ENCODE measurements around the gene MYCBP2. TPM values are rescaled to one million over a fixed set of nuclear protein-coding genes. Genes with fewer than 3 reads are reported as not detected.
"Not testable (repeated sequence)": the region's sequence is repeated elsewhere in the genome, so short reads cannot be mapped to it uniquely, and the experiment has no call there.

Gene MYCBP2
- total RNA-seq, 1 donor from 2014 or later, result 96.4 TPM

DNA sequence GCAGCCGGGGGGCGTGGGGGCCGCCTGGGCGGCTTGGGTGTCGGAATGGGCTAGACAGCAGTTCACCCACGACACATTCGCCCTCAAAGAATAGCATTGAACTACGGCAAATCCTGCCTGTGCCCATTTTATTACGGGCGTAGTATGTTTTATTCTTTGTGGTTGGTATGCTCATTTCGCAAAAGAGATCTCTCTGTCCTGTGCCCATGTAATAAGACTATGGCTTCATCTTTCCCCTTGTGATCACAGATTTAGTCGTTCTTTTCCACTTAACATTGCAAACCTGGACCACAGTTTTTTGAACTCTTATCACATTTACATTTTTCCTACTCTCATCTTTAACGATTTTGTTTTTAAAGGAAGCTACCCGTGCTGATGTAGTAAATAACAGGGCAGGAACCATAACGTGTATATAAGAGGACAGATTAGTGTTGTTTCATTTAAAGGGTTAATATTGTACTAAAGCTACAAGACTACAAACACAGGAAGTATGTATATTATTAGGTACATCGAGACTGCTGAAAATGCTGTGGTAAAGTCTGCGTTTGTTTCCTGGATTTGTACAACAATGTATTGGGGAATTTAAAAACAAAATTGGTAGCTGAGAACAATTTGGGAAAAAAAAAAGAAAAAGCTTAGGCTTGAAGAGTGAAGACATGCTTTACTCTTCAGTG lies 3.2 kb upstream of the MYCBP2 start:
- peaks cover 2% of the 10 kb centered on the region for H3K36me3 Mint-ChIP-seq (ENCODE audit: low read depth)
- H3K27me3 Mint-ChIP-seq (ENCODE audit: insufficient read depth), result peaks cover 5% of the 10 kb centered on the region
- peak overlapping the region; percentile 93 for H3K27ac Mint-ChIP-seq
- DNase-seq (ENCODE audit: low spot score), result no peak
- peak overlapping the region; percentile 88 for H3K4me3 Mint-ChIP-seq
- H3K9me3 Mint-ChIP-seq, result no peaks in the 10 kb centered on the region
- intact Hi-C loops (cut with micrococcal nuclease), result loop anchor here (1.0 to 5.0 kb wide), 6 partner anchors 15 to 338 kb away; partner anchors contain the start of genes CLN5 and FBXL3
- H3K4me1 Mint-ChIP-seq (ENCODE audit: low read depth), result peaks cover 31% of the 10 kb centered on the region

DNA sequence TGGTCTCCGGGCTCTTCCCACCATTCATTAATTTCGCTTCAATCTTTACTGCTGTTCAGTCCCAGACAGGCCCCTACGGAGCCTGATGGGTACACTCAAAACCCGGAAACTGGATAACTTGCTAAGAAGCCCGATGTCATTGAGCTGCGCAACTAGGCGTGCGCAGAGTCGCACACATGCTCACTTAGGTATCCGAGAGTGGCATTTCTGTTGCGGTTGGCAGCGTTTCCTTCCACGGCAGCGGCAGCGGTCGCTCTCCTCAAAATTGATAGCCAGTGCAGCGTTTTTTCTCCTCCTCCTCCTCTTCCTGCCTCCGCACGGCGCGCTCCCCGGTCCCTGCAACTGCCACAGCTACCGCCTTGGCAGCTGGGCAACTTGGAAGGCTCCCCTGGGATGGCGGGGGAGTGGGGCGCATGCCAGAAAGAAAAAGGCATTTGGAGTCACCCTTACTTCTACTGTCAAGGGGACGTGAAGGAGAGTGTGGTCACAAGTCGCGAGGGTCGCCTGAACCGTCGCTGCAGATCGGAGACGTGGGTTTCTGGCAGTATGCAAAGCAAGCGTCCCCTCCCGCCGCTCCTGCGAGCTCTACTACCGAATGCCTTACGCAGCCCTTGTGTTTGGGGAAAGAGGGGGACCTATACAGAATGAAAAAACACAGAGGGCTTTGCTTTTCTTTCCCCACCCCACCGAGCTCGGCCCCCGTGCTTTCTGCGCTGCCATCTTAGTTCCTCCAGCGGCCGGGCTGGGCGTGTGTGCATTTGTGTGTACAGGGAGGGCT lies 2.4 kb upstream of the MYCBP2 start:
- H3K9me3 Mint-ChIP-seq, result no peaks in the 10 kb centered on the region
- intact Hi-C loops (cut with micrococcal nuclease), result loop anchor here (1.0 kb wide), 5 partner anchors 16 to 337 kb away; partner anchors contain the start of genes CLN5 and FBXL3
- H3K4me1 Mint-ChIP-seq (ENCODE audit: low read depth), result peaks cover 38% of the 10 kb centered on the region
- H3K36me3 Mint-ChIP-seq (ENCODE audit: low read depth), result peaks cover 2% of the 10 kb centered on the region
- peaks cover 5% of the 10 kb centered on the region for H3K27me3 Mint-ChIP-seq (ENCODE audit: insufficient read depth)
- DNase-seq (ENCODE audit: low spot score), result peak; percentile 88
- H3K27ac Mint-ChIP-seq, result peak overlapping the region; percentile 93
- H3K4me3 Mint-ChIP-seq, result peak overlapping the region; percentile 88

DNA sequence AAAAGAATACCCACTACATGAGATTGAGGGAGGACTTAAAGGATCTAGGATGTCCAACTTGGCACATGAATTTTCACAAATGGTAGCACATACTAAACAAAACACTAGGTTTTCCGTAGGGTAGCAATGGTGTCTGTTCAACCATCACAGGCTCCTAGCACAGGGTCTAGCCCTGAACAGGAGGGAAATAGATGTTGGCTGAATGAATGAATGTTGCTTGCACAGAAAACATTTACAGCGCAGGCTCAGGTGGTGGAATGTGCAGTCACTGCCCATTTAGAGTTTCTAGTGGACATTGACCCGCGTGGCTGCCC lies 1.9 kb upstream of the MYCBP2 start:
- H3K4me1 Mint-ChIP-seq (ENCODE audit: low read depth), result peaks cover 44% of the 10 kb centered on the region
- H3K36me3 Mint-ChIP-seq (ENCODE audit: low read depth), result peaks cover 6% of the 10 kb centered on the region
- DNase-seq (ENCODE audit: low spot score), result no peak
- H3K27me3 Mint-ChIP-seq (ENCODE audit: insufficient read depth), result peaks cover 4% of the 10 kb centered on the region
- peak overlapping the region; percentile 93 for H3K27ac Mint-ChIP-seq
- intact Hi-C loops (cut with micrococcal nuclease), result loop anchor here (1.0 kb wide), 5 partner anchors 17 to 336 kb away; partner anchors contain the start of genes CLN5 and FBXL3
- no peaks in the 10 kb centered on the region for H3K9me3 Mint-ChIP-seq
- peak overlapping the region; percentile 88 for H3K4me3 Mint-ChIP-seq

DNA sequence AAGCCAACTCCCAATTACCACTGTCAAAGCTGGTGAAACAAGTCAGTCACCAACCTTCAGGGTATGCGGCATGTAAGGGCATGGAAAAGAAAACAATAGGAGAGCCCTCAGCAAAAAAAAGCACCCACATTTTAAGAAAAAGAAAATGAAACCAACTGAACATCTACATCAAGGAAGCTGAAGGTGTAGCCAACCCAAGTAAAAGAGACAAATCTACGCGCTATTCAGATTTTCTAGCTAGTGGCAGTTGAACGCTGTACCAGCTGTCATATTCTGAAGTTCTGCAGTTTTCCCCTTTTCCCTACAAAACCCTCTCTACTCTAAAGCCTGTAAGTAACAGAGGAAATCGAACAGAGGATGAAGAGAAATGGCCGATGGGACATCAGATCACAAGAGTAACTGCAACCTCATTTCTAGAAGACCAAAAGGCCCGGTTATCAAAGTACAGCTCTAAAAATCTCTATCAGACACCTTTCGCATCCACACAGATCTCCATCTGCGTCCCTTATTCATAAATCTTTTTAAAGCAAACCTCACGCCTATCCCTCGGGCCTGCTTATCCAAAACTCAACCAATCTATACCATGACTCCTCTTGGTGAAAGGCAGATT lies 1.4 kb downstream of the MYCBP2 start:
- peak overlapping the region; percentile 96 for H3K27ac Mint-ChIP-seq
- DNase-seq (ENCODE audit: low spot score), result no peak
- peaks cover 2% of the 10 kb centered on the region for H3K27me3 Mint-ChIP-seq (ENCODE audit: insufficient read depth)
- peak overlapping the region; percentile 95 for H3K4me3 Mint-ChIP-seq
- peaks cover 7% of the 10 kb centered on the region for H3K36me3 Mint-ChIP-seq (ENCODE audit: low read depth)
- intact Hi-C loops (cut with micrococcal nuclease), result loop anchor here (1.0 kb wide), 1 partner anchor 11 kb away; no protein-coding TSS in a partner anchor
- peaks cover 65% of the 10 kb centered on the region for H3K4me1 Mint-ChIP-seq (ENCODE audit: low read depth)
- no peaks in the 10 kb centered on the region for H3K9me3 Mint-ChIP-seq

DNA sequence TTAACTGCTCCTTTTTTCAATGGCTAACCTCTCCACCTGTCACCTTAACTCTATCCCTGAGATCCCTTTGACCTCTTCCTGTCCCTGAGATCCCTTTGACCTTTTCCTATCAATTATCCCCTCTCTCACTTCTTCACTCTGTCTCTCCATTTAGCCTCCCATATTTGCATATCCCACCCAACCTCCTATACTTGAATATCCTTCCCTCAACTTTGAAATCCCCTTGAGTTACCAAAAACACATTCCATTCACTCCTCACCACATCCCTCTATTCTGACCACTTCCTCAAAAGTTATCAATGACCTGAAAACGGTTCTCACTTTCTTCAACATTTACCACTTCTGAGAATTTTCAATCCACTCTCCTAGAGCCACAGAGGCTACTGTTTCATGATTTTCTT lies 3.0 kb downstream of the MYCBP2 start:
- Mint-ChIP-seq H3K4me1 (ENCODE audit: low read depth) (peaks cover 73% of the 10 kb centered on the region), H3K36me3 (ENCODE audit: low read depth) (peaks cover 7% of the 10 kb centered on the region), H3K9me3 (no peaks in the 10 kb centered on the region), H3K27ac (peak overlapping the region; percentile 37), H3K27me3 (ENCODE audit: insufficient read depth) (peaks cover 2% of the 10 kb centered on the region), H3K4me3 (peak overlapping the region; percentile 95)
- no peak for DNase-seq (ENCODE audit: low spot score)
- intact Hi-C loops (cut with micrococcal nuclease), result loop anchor here (5.0 kb wide), 1 partner anchor 47 kb away; no protein-coding TSS in a partner anchor

DNA sequence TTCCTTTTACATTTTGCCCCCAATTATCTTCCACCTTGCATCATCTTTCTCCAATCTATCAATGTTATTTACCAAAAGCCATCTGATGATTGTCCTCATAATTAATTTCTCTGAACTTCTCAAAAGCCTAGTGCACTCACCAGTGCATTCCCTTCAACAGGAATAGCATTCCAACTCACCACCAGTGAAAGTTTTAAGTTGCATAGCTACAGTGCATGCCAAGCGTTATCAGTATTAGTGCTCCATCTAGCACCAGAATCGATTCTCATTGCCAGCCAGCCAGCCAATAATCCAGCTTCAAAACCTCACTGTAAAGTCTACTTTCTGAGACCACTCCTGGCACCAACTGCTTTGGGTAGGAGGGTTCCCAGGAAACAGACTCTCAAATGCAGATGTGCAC lies 7.4 kb downstream of the MYCBP2 start:
- Mint-ChIP-seq H3K4me1 (ENCODE audit: low read depth) (peaks cover 77% of the 10 kb centered on the region), H3K9me3 (no peaks in the 10 kb centered on the region), H3K27ac (no peak overlapping the region), H3K4me3 (no peak overlapping the region), H3K36me3 (ENCODE audit: low read depth) (peaks cover 7% of the 10 kb centered on the region), H3K27me3 (ENCODE audit: insufficient read depth) (no peaks in the 10 kb centered on the region)
- intact Hi-C loops (cut with micrococcal nuclease), result loop anchor here (10.0 kb wide), 1 partner anchor 435 kb away; the partner anchor contains the start of gene KCTD12
- no peak for DNase-seq (ENCODE audit: low spot score)

DNA sequence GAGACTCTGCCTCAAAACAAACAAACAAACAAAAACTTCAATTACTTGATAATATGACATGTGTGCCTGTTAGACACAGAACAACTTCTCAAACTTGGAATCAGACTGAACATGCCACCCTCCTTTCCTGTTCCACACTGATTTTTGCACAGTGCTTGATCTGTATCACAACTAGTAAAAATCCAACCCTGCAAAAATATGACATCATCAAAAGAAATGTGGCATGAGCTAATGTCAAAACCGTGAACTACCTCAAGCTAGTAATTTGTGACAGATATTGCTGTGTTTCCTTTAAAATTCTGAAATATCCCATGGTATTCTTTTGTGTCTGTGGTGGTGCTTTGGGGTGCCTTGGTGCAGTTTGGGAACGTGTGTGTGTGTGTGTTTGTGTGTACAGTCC lies 8.2 kb downstream of the MYCBP2 start:
- Mint-ChIP-seq H3K27ac (no peak overlapping the region), H3K4me3 (no peak overlapping the region), H3K27me3 (ENCODE audit: insufficient read depth) (no peaks in the 10 kb centered on the region), H3K9me3 (no peaks in the 10 kb centered on the region), H3K36me3 (ENCODE audit: low read depth) (peaks cover 4% of the 10 kb centered on the region), H3K4me1 (ENCODE audit: low read depth) (peaks cover 77% of the 10 kb centered on the region)
- no peak for DNase-seq (ENCODE audit: low spot score)
- intact Hi-C loops (cut with micrococcal nuclease), result loop anchor here (10.0 kb wide), 1 partner anchor 434 kb away; the partner anchor contains the start of gene KCTD12

DNA sequence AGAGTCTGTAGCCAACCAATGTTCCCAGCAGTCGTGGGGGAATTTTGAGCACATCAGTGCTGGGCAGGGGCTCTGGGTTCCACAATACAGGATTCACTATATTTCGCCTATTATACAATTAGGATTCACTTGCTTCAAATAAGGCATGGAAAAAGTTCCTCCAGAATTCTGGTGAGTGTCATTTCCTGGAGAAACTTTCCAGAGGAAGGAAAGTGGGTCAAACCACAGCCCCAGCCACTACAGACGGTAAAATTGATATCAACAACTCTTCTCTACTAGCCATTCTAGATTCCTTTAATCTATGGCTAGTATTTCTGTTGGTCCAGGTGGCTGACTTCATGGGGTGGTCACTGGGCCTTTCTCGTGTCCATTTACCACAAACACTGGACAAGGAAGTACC lies 10.5 kb downstream of the MYCBP2 start:
- Mint-ChIP-seq H3K9me3 (no peaks in the 10 kb centered on the region), H3K27ac (no peak overlapping the region), H3K27me3 (ENCODE audit: insufficient read depth) (no peaks in the 10 kb centered on the region), H3K4me3 (no peak overlapping the region), H3K36me3 (ENCODE audit: low read depth) (peaks cover 6% of the 10 kb centered on the region), H3K4me1 (ENCODE audit: low read depth) (peaks cover 70% of the 10 kb centered on the region)
- intact Hi-C loops (cut with micrococcal nuclease), result loop anchor here (10.0 kb wide), 1 partner anchor 432 kb away; the partner anchor contains the start of gene KCTD12
- DNase-seq (ENCODE audit: low spot score), result no peak

DNA sequence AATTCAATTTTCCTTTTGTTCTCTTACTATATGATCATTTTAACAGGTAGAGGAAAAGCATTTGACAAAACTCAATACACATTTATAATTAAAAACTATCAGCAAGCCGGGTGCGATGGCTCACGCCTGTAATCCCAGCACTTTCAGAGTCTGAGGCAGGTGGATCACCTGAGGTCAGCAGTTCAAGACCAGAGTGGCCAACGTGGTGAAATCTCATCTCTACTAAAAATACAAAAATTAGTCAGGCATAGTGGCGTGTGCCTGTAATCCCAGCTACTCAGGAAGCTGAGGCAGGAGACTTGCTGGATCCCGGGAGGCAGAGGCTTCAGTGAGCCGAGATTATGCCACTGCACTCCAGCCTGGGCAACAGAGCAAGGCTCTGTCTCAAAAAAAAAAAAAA lies 11.4 kb downstream of the MYCBP2 start:
- H3K36me3 Mint-ChIP-seq (ENCODE audit: low read depth); H3K4me3 Mint-ChIP-seq; H3K27me3 Mint-ChIP-seq (ENCODE audit: insufficient read depth); DNase-seq (ENCODE audit: low spot score); H3K9me3 Mint-ChIP-seq; H3K27ac Mint-ChIP-seq: not testable (repeated sequence)
- peaks cover 75% of the 10 kb centered on the region for H3K4me1 Mint-ChIP-seq (ENCODE audit: low read depth)
- intact Hi-C loops (cut with micrococcal nuclease), result loop anchor here (10.0 kb wide), 1 partner anchor 431 kb away; the partner anchor contains the start of gene KCTD12

DNA sequence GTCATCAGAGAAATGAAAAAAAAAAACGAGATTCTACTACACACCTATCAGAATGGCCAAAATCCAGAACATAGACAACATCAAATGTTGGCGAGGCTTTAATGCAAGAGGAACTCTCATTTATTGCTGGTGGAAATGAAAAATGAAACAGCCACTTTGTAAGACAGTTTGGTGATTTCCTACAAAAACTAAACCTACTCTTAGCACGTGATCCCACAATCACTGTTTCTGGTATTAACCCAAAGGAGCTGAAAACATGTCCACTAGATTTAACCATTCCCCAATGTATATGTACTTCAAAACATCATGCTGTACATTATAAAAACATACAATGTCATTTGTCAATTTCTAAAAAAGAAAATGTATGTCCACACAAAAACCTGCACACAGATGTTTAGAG lies 13.0 kb downstream of the MYCBP2 start:
- Mint-ChIP-seq H3K27me3 (ENCODE audit: insufficient read depth) (no peaks in the 10 kb centered on the region), H3K4me1 (ENCODE audit: low read depth) (peaks cover 77% of the 10 kb centered on the region), H3K4me3 (peak overlapping the region; percentile 8), H3K36me3 (ENCODE audit: low read depth) (peaks cover 8% of the 10 kb centered on the region), H3K9me3 (no peaks in the 10 kb centered on the region), H3K27ac (no peak overlapping the region)
- DNase-seq (ENCODE audit: low spot score), result no peak
- intact Hi-C loops (cut with micrococcal nuclease), result loop anchor here (1.0 to 10.0 kb wide), 2 partner anchors 11 to 429 kb away; partner anchors contain the start of gene KCTD12

DNA sequence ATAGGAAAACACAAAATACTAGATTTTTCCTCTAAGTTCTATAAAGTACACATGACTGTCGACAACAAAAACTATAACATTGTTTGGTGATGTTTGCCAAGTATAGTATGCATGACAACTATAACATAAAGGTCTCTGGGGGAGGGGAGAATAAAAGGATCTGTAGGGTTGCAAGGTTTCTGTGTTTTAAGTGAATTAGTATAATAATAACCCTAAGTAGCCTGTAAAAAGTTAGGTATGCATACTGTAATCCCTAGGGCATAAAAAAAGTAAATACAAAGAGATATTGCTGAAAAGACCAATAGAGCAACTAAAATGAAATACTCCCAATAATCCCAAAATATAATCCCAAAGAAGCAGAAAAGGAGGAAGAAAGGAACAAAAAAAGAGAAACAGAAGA lies 14.6 kb downstream of the MYCBP2 start:
- Mint-ChIP-seq H3K27ac (no peak overlapping the region), H3K4me3 (no peak overlapping the region), H3K27me3 (ENCODE audit: insufficient read depth) (no peaks in the 10 kb centered on the region), H3K9me3 (no peaks in the 10 kb centered on the region), H3K36me3 (ENCODE audit: low read depth) (peaks cover 8% of the 10 kb centered on the region), H3K4me1 (ENCODE audit: low read depth) (peaks cover 86% of the 10 kb centered on the region)
- no peak for DNase-seq (ENCODE audit: low spot score)
- intact Hi-C loops (cut with micrococcal nuclease), result loop anchor here (10.0 kb wide), 1 partner anchor 428 kb away; the partner anchor contains the start of gene KCTD12

DNA sequence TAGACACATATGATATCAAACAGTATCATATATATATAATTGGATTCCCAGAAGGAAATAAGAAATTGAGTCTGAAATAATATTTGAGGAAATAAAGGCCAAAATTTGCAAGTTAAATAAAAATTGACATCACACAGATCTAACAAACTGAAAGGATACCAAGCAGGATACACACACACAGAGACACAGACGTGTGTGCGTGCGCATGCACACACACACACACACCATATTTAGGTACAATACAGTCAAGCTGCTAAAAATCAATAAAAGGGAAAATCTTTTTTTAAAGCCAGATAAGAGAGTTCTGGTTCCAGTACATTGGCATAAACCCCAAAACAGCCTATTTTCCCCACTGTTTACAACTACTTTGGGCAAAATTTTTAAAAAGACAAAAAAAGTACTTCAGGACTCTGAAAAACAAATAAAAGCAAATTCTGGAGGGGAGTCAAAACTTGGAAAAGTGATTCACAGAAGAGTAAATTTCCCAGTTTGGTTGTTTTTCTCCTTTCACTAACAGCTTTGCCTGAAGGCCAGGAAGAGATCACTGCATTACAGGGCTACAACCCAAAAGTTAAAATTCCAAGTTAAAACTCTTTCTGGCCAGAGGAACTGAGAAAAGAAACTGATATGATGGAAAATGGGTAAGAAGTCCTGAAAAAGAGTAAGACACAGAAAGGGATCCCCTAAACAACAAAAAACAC lies 16.2 kb downstream of the MYCBP2 start:
- peaks cover 82% of the 10 kb centered on the region for H3K4me1 Mint-ChIP-seq (ENCODE audit: low read depth)
- H3K27ac Mint-ChIP-seq, result no peak overlapping the region
- intact Hi-C loops (cut with micrococcal nuclease), result loop anchor here (10.0 kb wide), 1 partner anchor 426 kb away; the partner anchor contains the start of gene KCTD12
- H3K27me3 Mint-ChIP-seq (ENCODE audit: insufficient read depth), result no peaks in the 10 kb centered on the region
- H3K4me3 Mint-ChIP-seq, result no peak overlapping the region
- H3K36me3 Mint-ChIP-seq (ENCODE audit: low read depth), result peaks cover 8% of the 10 kb centered on the region
- no peak for DNase-seq (ENCODE audit: low spot score)
- H3K9me3 Mint-ChIP-seq, result no peaks in the 10 kb centered on the region
